GM18502 (cell line): Measurements from ENCODE around the gene COMMD9.
A peak's percentile ranks its signal among the peaks of the same experiment; 100 is the strongest.

Experiments
- ATAC-seq: cut with Tn5 transposase; IDR thresholded peaks from one replicate; pipeline ENCODE4 v1.9.1; 2021; ENCODE audit warnings: mild to moderate bottlenecking; ENCODE audit not compliant: unreplicated experiment, poor library complexity

COMMD9 gene

DNA sequence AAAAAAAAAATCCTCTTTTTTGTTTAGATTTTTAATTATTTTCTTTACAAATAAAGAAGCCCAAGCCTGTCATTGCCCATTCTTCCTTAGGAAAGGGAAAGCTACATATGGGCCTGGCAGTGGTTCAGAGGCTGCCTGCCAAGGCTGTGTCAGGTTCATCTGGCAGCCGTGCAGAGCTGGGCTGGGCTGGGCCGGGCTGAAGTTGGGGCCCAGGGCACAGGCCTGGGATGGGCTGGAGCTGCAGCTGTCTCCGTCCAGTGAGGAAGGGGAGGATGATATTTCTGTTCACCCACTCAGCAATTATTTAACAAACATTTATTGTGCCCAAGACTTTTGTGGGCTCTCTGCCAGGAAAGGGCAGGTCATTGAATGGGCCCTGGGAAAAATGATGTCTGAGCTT, 11.4 kb upstream of the COMMD9 start:
- no peak for ATAC-seq

DNA sequence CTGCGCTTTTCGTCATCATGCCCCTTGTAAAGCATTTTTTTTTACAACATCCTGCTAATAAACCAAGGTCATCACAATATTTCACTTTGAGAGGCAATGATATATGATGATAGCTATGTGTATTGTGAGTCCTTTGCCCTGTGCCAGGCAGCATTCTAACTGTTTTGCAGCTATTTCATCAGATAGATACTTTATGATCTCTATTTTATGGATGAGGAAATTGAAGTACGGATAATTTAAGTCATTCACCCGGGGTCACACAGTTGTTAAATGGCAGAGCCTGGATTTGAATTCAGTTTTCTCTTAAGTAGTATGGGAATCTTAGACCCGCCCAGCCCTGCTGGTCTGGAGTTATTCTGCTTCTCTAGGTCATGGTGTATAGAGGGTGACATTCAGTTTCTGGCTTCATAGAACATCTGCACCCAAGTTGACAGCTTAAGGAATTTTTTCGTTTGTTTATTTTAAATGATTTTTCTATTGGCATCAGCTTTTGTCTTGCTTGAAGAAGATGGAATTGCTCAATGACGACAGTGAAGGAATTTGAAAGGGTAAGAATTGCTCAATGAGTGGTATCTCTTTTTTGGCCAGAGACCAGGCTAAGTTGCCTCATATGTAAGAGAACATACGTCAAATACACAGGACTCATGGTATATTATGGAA, 7.8 kb upstream of the COMMD9 start:
- no peak for ATAC-seq

DNA sequence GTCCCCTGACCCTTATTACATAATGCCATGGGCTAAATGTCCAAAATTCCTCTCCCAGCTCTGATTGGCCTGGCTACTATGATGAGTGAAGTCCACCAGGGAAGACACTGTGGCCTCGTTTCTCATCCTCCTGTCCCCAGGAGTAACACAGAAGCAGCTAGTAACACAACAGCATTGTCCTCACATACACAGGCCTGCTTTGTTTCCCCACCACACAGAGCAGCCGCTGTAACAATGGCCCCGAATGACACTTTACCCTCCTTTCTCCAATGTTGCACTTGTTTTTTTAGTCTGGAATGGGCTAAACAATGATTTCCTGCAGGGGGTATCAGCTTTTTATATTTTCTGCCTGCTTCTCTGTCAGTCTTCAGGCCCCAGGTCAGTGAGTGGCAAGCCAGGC, 6.7 kb upstream of the COMMD9 start, which contains the start of gene PRR5L:
Gene PRR5L (plus strand): TSS at position 363 of the 400 bp plus-strand sequence. CDS start 104,834 bp downstream, outside the sequence.
- ATAC-seq = no peak

DNA sequence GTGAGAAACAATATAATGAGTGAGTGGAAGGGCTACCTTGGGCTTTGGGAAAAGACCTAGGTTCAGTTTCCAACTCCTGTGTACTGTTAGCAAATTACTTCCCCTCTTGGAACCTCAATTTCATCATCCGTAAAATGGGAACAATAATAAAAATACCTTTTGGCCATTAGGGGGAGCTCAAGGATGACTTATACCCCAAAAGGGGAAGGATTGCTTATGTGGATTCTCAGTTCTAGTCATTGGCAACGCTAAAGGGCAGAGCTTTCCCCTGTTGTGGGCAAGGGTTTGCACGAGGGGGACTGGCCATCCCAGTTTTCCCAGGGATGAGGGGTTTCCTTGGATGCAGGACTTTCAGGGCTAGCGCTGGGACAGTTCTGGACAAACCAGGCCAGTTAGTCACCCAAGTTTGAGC, 3.1 kb upstream of the COMMD9 start:
- ATAC-seq = peak; percentile 37

DNA sequence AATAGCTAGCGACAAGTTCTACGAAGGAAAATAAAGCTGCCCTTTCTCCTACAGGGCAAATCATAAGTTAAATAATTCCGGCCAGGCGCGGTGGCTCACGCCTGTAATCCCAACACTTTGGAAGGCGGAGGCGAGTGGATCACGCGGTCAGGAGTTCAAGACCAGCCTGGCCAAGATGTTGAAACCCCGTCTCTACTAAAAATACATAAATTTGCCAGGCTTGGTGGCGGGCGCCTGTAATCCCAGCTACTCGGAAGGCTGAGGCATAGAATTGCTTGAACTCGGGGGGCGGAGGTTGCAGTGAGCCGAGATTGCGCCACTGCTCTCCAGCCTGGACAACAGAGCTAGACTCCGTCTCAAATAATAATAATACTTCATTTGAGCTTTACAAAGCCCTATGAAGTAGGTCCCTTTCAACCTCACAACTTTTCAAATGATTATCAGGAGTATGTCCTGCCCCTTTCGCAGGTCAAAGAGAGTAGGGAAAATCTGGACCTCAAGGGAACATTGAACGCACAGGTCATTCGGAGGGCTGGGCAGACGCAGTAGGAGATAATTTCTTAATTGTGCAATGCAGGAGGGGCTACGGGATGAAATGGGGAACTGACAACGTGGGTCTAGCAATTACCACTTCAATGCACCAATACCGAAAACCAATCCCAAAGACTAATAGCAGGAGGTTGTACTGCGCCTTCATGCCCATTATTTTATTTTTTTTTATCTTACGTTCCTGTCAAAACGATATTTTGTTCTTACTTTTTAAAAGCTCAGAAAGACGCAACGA, 590 bp downstream of the COMMD9 start:
- ATAC-seq = no peak

DNA sequence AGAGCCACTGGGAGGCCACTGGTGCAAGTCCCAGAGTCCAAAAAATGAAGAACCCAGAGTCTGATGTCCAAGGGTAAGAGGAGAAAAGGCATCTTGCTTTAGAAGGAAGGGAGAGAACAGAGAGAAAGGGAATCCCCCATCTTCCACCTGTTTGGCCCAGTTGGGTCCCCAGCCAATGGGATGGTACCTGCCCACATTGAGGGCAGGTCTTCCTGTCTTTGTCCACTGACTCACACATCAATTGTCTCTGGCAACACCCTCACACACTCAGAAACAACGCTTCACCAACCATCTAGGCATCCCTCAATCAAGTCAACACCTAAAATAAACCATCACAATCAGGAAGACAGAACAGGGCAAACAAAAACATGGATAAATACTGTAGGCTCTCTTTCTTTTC, 6.3 kb downstream of the COMMD9 start:
- ATAC-seq = no peak

DNA sequence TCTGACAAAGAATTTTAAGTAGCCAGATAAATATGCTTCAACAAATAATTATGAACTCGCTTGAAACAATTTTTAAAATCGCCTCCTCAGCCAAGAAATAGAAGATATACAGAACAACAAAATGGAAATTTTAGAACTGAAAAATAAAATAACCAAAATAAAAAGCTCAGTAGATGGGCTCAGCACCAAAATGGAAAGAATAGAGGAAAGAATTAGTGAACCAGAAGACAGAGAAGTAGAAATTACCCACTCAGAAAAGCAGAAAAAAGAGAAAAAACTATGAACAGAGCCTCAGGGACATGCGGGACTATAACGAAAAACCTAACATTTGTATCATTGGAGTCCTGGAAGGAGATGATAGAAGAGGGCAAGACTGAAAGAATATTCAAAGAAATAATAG, 7.4 kb downstream of the COMMD9 start:
- ATAC-seq = no peak

DNA sequence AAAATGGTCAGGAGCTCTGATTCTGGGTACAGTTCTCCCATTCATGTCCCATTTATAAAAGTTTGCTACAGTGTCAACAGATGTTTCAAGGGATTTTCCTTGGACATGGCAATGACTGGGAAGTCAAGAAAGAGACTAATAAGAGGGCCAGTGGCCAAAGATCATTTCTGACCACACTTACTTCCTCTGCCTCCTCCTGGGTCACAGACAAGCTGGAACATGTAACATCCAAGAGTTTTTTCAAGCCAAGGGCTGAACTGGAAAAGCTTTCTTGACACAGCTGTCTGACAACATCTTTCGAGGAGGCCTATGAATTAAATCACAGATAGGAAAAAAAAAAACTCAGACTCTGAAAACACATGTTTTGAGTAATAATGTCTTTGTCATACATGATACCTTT, 8.7 kb downstream of the COMMD9 start:
- ATAC-seq = no peak

DNA sequence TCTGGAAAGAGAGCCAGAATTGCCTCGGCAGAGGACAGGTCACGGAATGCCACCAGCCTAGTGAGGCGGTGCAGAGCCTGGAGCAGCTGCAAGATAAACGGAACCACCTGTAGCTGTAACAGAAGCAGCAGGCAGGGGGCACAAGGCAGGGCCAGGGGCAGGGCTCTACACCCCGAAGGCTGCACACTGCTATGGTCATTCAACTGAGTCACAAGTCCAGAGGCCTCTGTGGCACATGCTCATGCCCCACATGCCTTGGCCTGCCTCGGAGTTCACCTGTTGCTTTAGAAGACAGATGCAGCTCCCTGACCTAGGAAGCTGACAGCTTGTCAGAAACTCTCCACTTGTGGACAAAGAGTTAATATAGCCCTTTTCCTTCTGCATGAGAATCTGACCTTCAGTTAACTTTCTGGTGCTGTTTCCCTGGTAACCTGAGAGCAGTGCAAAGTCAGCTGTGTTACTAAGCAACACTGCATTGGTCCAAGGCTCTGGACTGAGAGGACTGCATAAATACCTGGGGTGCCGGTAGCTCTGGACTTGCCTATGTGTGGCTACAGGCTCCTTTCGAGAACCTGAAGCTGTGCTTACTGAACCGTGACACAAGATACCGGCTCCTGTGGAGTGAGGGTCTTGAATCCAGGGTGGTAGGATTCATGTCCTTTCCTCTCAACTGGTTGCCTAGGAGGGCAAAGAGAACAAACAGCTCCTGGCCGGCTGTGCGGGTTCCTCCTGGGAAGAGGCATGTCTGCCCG, 10.5 kb downstream of the COMMD9 start:
- no peak for ATAC-seq

DNA sequence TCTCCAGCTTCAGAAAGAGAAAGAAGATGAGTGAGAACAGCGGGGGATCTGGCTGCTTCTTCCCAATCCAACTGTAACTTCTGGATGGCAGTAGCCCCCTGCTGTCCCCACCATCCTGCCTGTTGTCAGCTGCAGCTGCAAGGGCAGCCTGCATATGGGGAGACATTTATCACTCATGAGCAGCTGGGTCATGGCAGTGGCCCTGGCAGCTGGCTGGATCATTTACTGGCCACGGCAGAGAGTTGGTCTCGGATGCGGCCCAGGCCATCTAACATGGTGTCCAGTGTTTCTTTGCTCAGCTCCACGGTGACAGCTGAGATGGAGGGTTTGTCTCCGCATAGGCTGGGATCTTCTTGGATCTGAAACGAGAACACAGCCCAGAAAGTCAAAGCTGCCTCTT, 14.8 kb downstream of the COMMD9 start:
- no peak for ATAC-seq

DNA sequence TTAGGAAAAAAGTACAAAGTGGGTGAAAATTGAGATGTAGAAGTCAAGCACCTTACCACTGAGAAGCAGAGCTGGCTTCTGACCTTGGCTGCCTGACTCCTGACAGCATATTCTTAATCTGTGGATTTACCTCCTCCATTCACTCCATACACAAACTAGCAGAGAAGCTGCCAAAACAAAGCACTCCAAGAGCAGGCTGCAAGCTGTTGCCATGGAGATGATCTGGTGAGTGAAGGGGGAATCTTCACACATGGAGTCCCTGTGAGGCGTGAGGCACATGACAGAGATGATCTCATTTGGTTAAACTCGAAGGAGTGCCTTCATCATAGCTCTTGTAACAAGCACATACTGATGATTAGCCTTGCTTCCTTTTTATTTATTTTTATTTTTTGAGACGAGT, 16.1 kb downstream of the COMMD9 start:
- no peak for ATAC-seq

DNA sequence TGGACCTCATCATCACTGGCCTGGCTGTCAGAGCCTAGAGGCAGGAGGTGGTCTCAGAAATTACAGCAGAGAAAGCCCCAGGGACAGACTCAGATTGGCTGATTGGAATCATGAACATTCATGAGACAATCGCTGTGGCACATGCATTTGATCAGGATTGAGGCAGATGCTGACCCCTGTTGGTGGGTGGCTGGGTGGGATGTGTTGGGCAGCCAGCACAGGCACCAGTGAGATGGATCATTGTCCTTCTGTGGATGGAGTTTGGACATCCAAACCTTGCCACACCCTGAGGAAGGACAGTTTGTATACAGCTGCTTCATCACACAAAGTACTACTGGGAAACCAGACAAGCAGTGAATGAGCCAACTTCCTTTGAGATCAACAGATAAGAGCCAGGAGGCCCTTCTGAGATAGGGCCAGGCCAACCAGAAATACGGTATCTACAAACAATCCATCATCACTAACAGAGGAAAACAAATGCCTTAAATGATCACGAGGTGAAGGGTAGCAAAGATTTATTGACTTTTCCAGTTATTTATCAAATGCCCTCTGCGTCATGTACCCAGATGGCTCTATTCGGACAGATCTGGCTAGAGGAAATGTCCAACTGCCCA, 17.3 kb downstream of the COMMD9 start:
- no peak for ATAC-seq

DNA sequence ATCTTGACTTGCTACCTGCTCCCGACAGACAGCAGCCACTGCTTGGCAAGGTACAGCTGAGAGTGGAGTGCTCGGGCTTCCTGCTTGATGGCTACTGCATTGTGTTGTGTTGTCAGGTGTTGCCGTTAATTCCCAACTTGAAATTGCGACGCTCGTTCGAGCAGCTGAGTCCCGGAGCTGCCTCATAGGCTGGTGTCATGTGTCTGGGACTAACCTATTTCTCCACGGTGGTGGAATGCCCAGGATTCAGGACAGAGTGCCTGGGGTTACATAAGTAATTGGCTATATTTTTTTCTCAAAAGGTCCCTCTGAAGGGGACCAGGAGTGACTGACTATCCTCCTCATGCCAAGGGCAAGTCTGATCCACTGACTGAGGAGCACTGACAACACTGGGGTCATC, 18.5 kb downstream of the COMMD9 start:
- ATAC-seq = no peak

DNA sequence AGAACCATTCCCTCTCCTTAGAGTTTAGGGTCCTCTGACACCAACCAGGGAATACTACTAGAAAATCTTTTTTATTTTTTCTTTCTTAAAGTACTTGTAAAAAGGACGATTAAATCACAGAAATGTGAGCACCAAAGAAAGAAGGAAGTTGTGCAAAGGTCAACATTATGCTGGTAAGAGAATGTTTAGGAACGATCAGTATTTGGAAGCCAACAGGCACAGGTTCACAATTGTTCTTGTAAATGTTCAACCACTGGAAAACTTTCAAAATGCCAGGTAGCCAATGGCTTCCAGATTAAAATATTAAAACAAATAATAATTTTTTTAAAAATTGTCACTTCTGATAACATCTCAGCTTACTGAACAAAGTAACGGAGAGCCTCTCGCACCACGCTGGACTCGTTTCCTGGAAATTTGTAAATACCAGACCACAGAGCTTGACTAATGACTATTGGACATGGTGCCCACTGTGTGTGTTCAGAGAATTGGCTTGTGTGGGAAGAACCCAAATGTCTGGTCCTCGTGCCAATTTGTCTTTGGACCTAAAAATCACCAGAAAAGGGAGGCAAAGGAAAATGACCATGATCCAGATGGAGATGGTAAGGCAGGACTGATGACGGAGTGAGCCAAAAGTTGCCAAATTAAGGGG, 20.8 kb downstream of the COMMD9 start:
- ATAC-seq = no peak

DNA sequence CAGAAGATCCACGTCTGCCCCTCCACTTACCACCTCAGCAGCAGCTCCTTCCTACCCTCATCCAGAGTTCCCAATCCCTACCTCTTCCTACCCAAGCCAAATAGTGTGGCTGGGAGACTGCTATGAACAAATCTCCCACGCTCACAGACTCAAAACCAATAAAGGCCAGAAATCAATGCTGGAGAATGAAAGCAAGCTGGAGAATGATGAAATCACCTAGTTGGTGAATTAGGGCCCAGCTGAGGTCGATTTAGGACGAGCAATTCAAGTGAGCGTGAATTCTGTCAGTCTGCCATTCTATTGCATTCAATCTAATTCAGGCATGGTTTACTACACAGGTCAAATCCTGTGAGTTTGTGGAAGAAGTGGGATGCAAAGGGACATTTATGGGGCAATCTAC, 22.5 kb downstream of the COMMD9 start:
- no peak for ATAC-seq

DNA sequence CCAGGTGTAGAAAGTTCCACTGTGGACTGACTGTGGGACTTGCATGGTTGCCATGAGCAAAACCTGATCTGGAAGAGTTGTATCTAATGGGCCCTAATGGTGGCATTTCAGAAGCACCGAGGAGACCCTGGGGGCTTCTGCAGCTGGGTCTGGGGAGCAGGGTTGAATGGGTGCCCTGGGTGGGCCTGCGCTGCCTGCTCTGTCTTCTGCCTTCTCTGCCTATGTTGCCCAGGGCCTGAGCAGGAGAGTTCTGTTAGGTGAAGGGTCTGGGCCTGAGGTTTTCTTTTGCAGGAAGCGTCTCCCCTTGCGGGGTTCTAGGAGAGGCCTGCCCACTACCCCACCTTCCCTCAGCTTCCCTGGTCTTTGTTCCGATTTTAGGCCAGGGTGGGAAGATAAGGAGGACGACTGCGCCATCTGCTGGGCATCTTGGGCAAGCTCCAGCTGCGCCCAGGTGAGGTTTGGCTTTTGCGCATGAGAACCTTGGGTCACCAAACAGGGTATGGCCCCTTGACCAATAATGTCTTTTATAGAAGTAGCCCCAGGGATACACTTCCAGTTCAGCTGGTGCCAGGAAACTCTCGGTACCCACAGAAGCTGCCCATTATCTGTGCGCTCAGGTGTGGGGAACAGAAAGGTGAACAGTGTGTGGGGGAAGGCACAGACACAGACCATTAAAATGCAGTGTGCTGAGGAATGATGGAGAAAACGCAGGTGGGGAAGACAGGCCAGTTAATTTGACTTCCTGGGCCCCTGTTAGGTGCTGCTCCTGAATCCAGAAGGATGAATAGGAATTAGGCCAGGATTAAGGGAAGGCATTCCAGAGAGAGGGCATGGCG, 23.2 kb downstream of the COMMD9 start:
- peak; percentile 78 for ATAC-seq

DNA sequence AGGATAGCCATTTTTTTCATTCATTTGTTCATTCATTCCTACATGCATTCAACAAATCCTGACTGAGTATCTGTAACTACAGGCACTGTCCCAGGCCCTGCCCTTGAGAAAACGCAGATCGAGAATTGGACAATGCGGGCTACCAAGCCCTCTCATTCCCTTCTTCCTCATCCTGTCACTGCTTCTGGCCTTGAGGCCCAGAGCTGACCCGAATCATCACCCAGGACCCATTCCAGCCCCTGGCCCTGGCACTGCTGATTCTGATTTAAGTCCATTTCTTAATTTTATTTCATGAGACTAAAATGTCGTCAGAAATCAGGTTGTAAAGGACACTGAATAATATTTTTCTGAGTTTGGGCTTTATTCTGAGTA, 24.3 kb downstream of the COMMD9 start:
- no peak for ATAC-seq

DNA sequence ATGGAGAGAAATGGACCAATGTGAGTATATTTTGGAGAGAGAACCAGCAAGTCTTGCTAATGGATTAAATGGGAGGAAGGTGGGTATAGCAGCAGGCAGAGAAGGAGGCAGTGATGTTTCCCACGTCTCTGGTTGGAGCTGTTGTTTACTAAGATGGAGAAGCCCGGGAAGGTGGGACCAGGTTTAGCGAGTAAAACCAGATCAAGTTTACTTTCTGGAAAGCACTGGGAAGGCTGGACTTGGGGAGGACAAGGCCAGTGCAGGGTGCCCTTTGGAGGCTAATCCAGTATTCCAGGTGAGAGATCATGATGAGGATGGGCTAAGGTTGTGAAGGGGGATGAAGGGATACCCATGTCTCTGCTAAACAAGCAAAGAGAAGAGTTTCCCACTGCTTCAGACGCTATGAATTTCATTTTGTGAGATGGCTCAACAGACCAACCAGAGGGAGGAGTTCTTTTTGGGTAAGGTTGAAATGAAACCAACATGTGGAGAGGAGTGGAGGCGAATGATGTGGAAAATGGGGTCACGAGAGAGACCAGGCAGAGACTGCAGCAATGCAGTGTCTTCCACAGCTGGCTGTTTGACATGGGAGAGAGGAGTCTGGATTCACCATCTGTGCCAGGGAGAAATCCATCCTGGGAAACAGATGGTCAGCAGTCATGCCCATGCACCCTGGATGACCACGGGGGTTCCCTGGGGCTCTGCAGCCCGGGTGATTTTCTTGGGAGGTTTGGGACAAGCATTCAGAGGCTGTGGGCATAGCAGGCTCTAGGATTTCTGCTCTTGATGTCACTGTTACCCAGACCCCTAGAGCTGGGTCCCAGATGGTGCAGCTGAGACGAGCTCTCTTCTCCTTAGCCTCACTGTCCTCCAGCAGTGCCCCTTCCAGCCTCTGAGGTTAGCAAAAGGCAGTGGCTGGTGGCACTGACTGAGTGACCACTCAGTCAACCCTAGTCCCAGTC, 24.9 kb downstream of the COMMD9 start:
- ATAC-seq = no peak
